ENCODE measurements around the gene TMEM94. TPM values are rescaled to one million over a fixed set of nuclear protein-coding genes. Genes with fewer than 3 reads are reported as not detected.

Gene TMEM94
- total RNA-seq, 4 donors from 2014 or later, result 56.5 to 85.5 (median 60.0) TPM

GRCh38 chr17:75485688-75486087 is 29.3 kb downstream of the TMEM94 start:
- intact Hi-C loops (cut with DNase I; ENCODE audit: low total_unique reads) (no loop called here), in situ Hi-C loops (cut with MboI; ENCODE audit: low sequenced_read_pairs in 4 of 4) (no loop called here)
- Histone ChIP-seq H3K27me3 (no peaks in the 10 kb centered on the region), H3K4me1 (peaks cover 92 to 95% of the 10 kb centered on the region in 2 donors), H3K27ac (peak overlapping the region; percentile 35 to 89 (median 64)), H3K4me3 (no peak overlapping the region), H3K9me3 (no peaks in the 10 kb centered on the region), H3K36me3 (no peaks in the 10 kb centered on the region)
- no peak for TF ChIP-seq POLR2A (IDR thresholded peaks at IDR 0.05)
- no peak for TF ChIP-seq CTCF (IDR thresholded peaks at IDR 0.05 in 4 of 5, conservative IDR thresholded peaks at IDR 0.05 in 1 of 5)
- no peak for ATAC-seq
- no peak for DNase-seq

- no peak for TF ChIP-seq POLR2A (IDR thresholded peaks at IDR 0.05)
- no peak for TF ChIP-seq CTCF (IDR thresholded peaks at IDR 0.05 in 4 of 5, conservative IDR thresholded peaks at IDR 0.05 in 1 of 5)
- ATAC-seq (no peak), DNase-seq (no peak)
- Histone ChIP-seq H3K4me1 (peaks cover 91 to 95% of the 10 kb centered on the region in 2 donors), H3K27ac (peak overlapping the region; percentile 35 to 89 (median 64)), H3K36me3 (peaks cover 0 to 1% of the 10 kb centered on the region in 2 donors), H3K27me3 (no peaks in the 10 kb centered on the region), H3K4me3 (no peak overlapping the region), H3K9me3 (no peaks in the 10 kb centered on the region)
- in situ Hi-C loops (cut with MboI; ENCODE audit: low sequenced_read_pairs in 4 of 4) (no loop called here), intact Hi-C loops (cut with DNase I; ENCODE audit: low total_unique reads) (no loop called here)
Observed at GRCh38 chr17:75486151-75486550, 29.7 kb downstream of the TMEM94 start.

- Histone ChIP-seq H3K9me3 (no peaks in the 10 kb centered on the region), H3K27me3 (no peaks in the 10 kb centered on the region), H3K27ac (peak overlapping the region in 2 of 4 donors; percentile 70 to 76), H3K36me3 (peaks cover 0 to 9% of the 10 kb centered on the region in 2 donors), H3K4me1 (peaks cover 85 to 89% of the 10 kb centered on the region in 2 donors), H3K4me3 (no peak overlapping the region)
- TF ChIP-seq CTCF (IDR thresholded peaks at IDR 0.05 in 4 of 5, conservative IDR thresholded peaks at IDR 0.05 in 1 of 5), result no peak
- no peak for TF ChIP-seq POLR2A (IDR thresholded peaks at IDR 0.05)
- in situ Hi-C loops (cut with MboI; ENCODE audit: low sequenced_read_pairs in 4 of 4), result no loop called here
- DNase-seq, result no peak
- intact Hi-C loops (cut with DNase I; ENCODE audit: low total_unique reads), result no loop called here
- no peak for ATAC-seq
Observed at GRCh38 chr17:75486951-75487350, 30.5 kb downstream of the TMEM94 start.

- ATAC-seq (no peak), DNase-seq (peak in 1 of 2 donors; percentile 78)
- intact Hi-C loops (cut with DNase I; ENCODE audit: low total_unique reads), result no loop called here
- H3K9me3 ChIP-seq, result no peaks in the 10 kb centered on the region
- H3K27ac ChIP-seq, result peak overlapping the region; percentile 36 to 76 (median 72)
- H3K27me3 ChIP-seq, result no peaks in the 10 kb centered on the region
- no peak for TF ChIP-seq CTCF (IDR thresholded peaks at IDR 0.05 in 4 of 5, conservative IDR thresholded peaks at IDR 0.05 in 1 of 5)
- no peak for TF ChIP-seq POLR2A (IDR thresholded peaks at IDR 0.05)
- H3K4me1 ChIP-seq, result peaks cover 79 to 84% of the 10 kb centered on the region in 2 donors
- H3K4me3 ChIP-seq, result no peak overlapping the region
- in situ Hi-C loops (cut with MboI; ENCODE audit: low sequenced_read_pairs in 4 of 4), result no loop called here
- H3K36me3 ChIP-seq, result peaks cover 0 to 15% of the 10 kb centered on the region in 2 donors
Observed at GRCh38 chr17:75487351-75488070, 31.1 kb downstream of the TMEM94 start.
